ENCODE data around the gene LONRF2.

- no peak for TF ChIP-seq CTCF (optimal IDR thresholded peaks at IDR 0.05 in 1 of 3, IDR thresholded peaks at IDR 0.05 in 1 of 3, conservative IDR thresholded peaks at IDR 0.05 in 1 of 3; ENCODE audit: extremely low read depth in 1 of 3, insufficient read depth in 2 of 3, low read length in 3 of 3)
- TF ChIP-seq EZH2 (IDR thresholded peaks at IDR 0.05; ENCODE audit: low read length): no peak
Measured at GRCh38 chr2:100223502-100223901, 98.8 kb downstream of the LONRF2 start.

Measured in keratinocyte (primary cell).